HCT116 (cell line): ENCODE data around the gene GREB1L. TPM values are rescaled to one million over a fixed set of nuclear protein-coding genes. Genes with fewer than 3 reads are reported as not detected.

Experiments used
- ATAC-seq: fragments of 200-7000 bp; cut with Tn5 transposase; 2 replicates; pipeline ENCODE4 v1.9.1; 2020; ENCODE audit warnings: mild to moderate bottlenecking, moderate library complexity
- BruUV-seq: library from RNA; stranded (reverse); fragments of 400-500 nt; replicated peaks from 2 replicates; lab custom pipeline; 2021; lab: Mats Ljungman, UMichigan
- CTCF ChIA-PET: fragments of 300-600 bp; sonication (Branson Sonifier 250); formaldehyde crosslinking; loops from one replicate; lab custom pipeline; 2021; ENCODE audit warnings: antibody characterized with exemption; lab: Charles Lee
- POLR2A ChIA-PET: fragments of 300-600, 350-600 bp; sonication (Branson Sonifier 250); formaldehyde crosslinking; loops from one replicate; lab custom pipeline; 2021; ENCODE audit warnings: antibody characterized with exemption; lab: Charles Lee
- RAD21 ChIA-PET, 2 experiments: fragments of 300-600 bp; sonication (Branson Sonifier 250); formaldehyde crosslinking; loops; one replicate each; lab custom pipeline; 2023; ENCODE audit warnings: low total read pairs in 2 of 2; ENCODE audit not compliant: uncharacterized antibody in 2 of 2, unreplicated experiment in 2 of 2, low non-redundant PET in 1 of 2; lab: Charles Lee
- DNase-seq: peaks from one replicate; pipeline ENCODE4 v3.0.0-alpha.2; 2010; ENCODE audit warnings: low read depth, low spot score
- H2AFZ ChIP-seq: fragments of 200-600 bp; shearing (Covaris generic), sonication (generic); 2 replicates; pipeline ENCODE4 v1.6.1; 2017; ENCODE audit warnings: low read depth, mixed run types, mixed read lengths, antibody characterized with exemption, low read length; ENCODE audit not compliant: poor library complexity, severe bottlenecking
- H3K27ac ChIP-seq: 2 replicates; pipeline ENCODE4 v1.5.1; 2012; ENCODE audit warnings: low read depth, low read length
- H3K27me3 ChIP-seq: fragments of 200-600 bp; sonication (generic); 2 replicates; pipeline ENCODE4 v1.6.1; 2016; ENCODE audit warnings: mixed run types, low read length, mixed read lengths; ENCODE audit not compliant: insufficient read depth
- H3K36me3 ChIP-seq, 2 experiments: fragments of 200-500 bp in 1 of 2; fragments of 200-600 bp in 1 of 2; sonication (Bioruptor generic) in 1 of 2; sonication (generic) in 1 of 2; 2 replicates each; pipeline versions ENCODE4 v1.5.1 to v1.6.1; 2014 to 2016; ENCODE audit warnings: low read length in 2 of 2, inconsistent platforms in 1 of 2, mixed read lengths in 1 of 2, mixed run types in 1 of 2; ENCODE audit not compliant: insufficient read depth in 2 of 2, control insufficient read depth in 1 of 2
- H3K4me1 ChIP-seq, 2 experiments: fragments of 200-600 bp in 1 of 2; sonication (generic) in 1 of 2; 2 replicates each; pipeline versions ENCODE4 v1.5.1 to v1.6.1; 2012 to 2017; ENCODE audit warnings: low read length in 2 of 2, inconsistent platforms in 1 of 2, mild to moderate bottlenecking in 1 of 2, mixed read lengths in 1 of 2, mixed run types in 1 of 2, moderate library complexity in 1 of 2; ENCODE audit not compliant: insufficient read depth in 2 of 2, control insufficient read depth in 1 of 2
- H3K4me2 ChIP-seq: fragments of 200-600 bp; sonication (generic); 2 replicates; pipeline ENCODE4 v1.6.1; 2017; ENCODE audit warnings: mixed run types, low read length, mixed read lengths
- H3K4me3 ChIP-seq, 2 experiments: fragments of 200-600 bp in 1 of 2; sonication (generic) in 1 of 2; replicated peaks in 1 of 2; 2 replicates each; pipeline ENCODE4 v1.5.1; 2011 to 2016; ENCODE audit warnings: low read length in 2 of 2, control low read depth in 1 of 2, low read depth in 1 of 2, mild to moderate bottlenecking in 1 of 2, mixed read lengths in 1 of 2, mixed run types in 1 of 2
- H3K79me2 ChIP-seq: fragments of 200-600 bp; sonication (generic); 2 replicates; pipeline ENCODE4 v1.6.1; 2017; ENCODE audit warnings: mild to moderate bottlenecking, mixed run types, low read length, moderate library complexity, mixed read lengths; ENCODE audit not compliant: insufficient read depth
- H3K9ac ChIP-seq: fragments of 200-600 bp; sonication (generic); 2 replicates; pipeline ENCODE4 v1.6.1; 2016; ENCODE audit warnings: low read length, mixed read lengths
- H3K9me2 ChIP-seq: fragments of 200-600 bp; sonication (generic), shearing (Covaris generic); 2 replicates; pipeline ENCODE4 v1.6.1; 2017; ENCODE audit warnings: mixed run types, mild to moderate bottlenecking, moderate library complexity; ENCODE audit not compliant: insufficient read depth
- H3K9me3 ChIP-seq, 2 experiments: fragments of 200-500 bp in 1 of 2; fragments of 200-600 bp in 1 of 2; sonication (Bioruptor generic) in 1 of 2; sonication (generic) in 1 of 2; 2 replicates each; pipeline ENCODE4 v1.6.1; 2014 to 2017; ENCODE audit warnings: low read length in 2 of 2, mixed read lengths in 2 of 2, inconsistent platforms in 1 of 2, low read depth in 1 of 2, mild to moderate bottlenecking in 1 of 2, mixed run types in 1 of 2, moderate library complexity in 1 of 2; ENCODE audit not compliant: control insufficient read depth in 1 of 2, insufficient read depth in 1 of 2
- H4K20me1 ChIP-seq: fragments of 200-600 bp; sonication (generic), shearing (Covaris generic); 2 replicates; pipeline ENCODE4 v1.6.1; 2017; ENCODE audit warnings: mixed run types, mild to moderate bottlenecking, moderate library complexity; ENCODE audit not compliant: insufficient read depth
- CTCF ChIP-seq, 3 experiments: fragments of 200-600 bp in 1 of 3; sonication (generic) in 1 of 3; IDR thresholded peaks in 2 of 3; conservative IDR thresholded peaks in 1 of 3; 2 replicates each; pipeline ENCODE4 v1.5.1; 2012 to 2017; ENCODE audit warnings: low read depth in 2 of 3, low read length in 2 of 3, antibody characterized with exemption in 1 of 3, borderline replicate concordance in 1 of 3, control low read depth in 1 of 3, mild to moderate bottlenecking in 1 of 3, mixed read lengths in 1 of 3, mixed run types in 1 of 3, moderate library complexity in 1 of 3; ENCODE audit not compliant: insufficient read depth in 1 of 3
- EGR1 ChIP-seq: IDR thresholded peaks from 2 replicates; pipeline ENCODE4 v1.6.1; 2012; ENCODE audit warnings: low read depth
- EZH2 ChIP-seq: fragments of 200-600 bp; sonication (generic); IDR thresholded peaks from 2 replicates; pipeline ENCODE4 v1.6.1; 2017; ENCODE audit warnings: antibody characterized with exemption, mixed run types
- EZH2phosphoT487 ChIP-seq: fragments of 200-600 bp; IDR thresholded peaks from 2 replicates; pipeline ENCODE4 v1.6.1; 2018; ENCODE audit warnings: antibody characterized with exemption, borderline replicate concordance
- RAD21 ChIP-seq: IDR thresholded peaks from 2 replicates; pipeline ENCODE4 v1.6.1; 2012; ENCODE audit warnings: low read depth, mild to moderate bottlenecking
- REST ChIP-seq: IDR thresholded peaks from 2 replicates; pipeline ENCODE4 v1.6.1; 2012; ENCODE audit warnings: low read depth
- SIN3A ChIP-seq: IDR thresholded peaks from 2 replicates; pipeline ENCODE4 v1.6.1; 2012; ENCODE audit warnings: low read depth
- SP1 ChIP-seq: IDR thresholded peaks from 2 replicates; pipeline ENCODE4 v1.6.1; 2012; ENCODE audit warnings: low read depth
- SRF ChIP-seq: IDR thresholded peaks from 2 replicates; pipeline ENCODE4 v1.6.1; 2012; ENCODE audit warnings: low read depth
- YY1 ChIP-seq: IDR thresholded peaks from 2 replicates; pipeline ENCODE4 v1.6.1; 2011; ENCODE audit warnings: low read length, low read depth, moderate library complexity, mild to moderate bottlenecking; ENCODE audit not compliant: insufficient replicate concordance; ENCODE audit errors: extremely low read depth
- ZNF274 ChIP-seq: fragments of 200-500 bp; sonication (Bioruptor generic); IDR thresholded peaks from 2 replicates; pipeline ENCODE4 v1.6.1; 2014; ENCODE audit warnings: mild to moderate bottlenecking, low read depth, low read length, inconsistent platforms
- intact Hi-C: fragments of 100-400 bp; cut with micrococcal nuclease; formaldehyde crosslinking; loops from 2 replicates; pipeline ENCODE4 v1.10.0; 2022
- total RNA-seq: library from RNA; stranded (reverse); gene quantifications from one replicate; pipeline ENCODE4 v1.2.1, GENCODE V29; 2021; ENCODE audit not compliant: unreplicated experiment

GREB1L gene
- total RNA-seq, 1 experiment from 2014 or later, result 12.2 TPM

DNA sequence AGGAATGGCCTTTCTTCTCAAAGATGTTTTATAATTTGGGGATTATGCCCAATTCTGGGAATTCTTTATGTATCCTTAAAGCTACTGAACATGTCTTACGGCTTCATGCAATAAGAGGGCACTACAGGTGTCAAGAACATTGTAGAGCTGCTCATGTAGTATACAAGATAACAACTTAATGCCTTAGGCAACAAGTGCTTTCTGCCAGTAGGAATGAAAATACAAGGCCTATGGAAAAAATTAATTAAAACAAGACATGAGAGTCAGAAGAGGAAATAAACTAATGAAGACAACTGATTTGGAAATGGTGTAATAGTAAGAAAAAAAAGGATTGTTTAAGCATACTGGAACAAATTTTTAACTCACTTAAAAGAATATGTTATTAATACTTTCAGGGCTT lies 27.3 kb downstream of the GREB1L start:
- H3K36me3 ChIP-seq, result no peaks in the 10 kb centered on the region
- no peaks in the 10 kb centered on the region for H4K20me1 ChIP-seq
- intact Hi-C loops, result loop anchor here (5.0 to 10.0 kb wide), 2 partner anchors 52 to 125 kb away; no protein-coding TSS in a partner anchor
- H3K9ac ChIP-seq, result no peak overlapping the region
- no peak overlapping the region for H3K27ac ChIP-seq
- peaks cover 5% of the 10 kb centered on the region; the same call in 1 of the 2 replicates for H3K79me2 ChIP-seq
- no peak for ATAC-seq
- H3K4me1 ChIP-seq, result peaks cover 10 to 15% of the 10 kb centered on the region in 2 experiments
- no peak for TF ChIP-seq EGR1
- TF ChIP-seq SRF, result no peak
- TF ChIP-seq YY1, result no peak
- no peak for TF ChIP-seq SP1
- TF ChIP-seq EZH2, result no peak
- TF ChIP-seq CTCF (IDR thresholded peaks at IDR 0.05 in 2 of 3, conservative IDR thresholded peaks at IDR 0.05 in 1 of 3; ENCODE audit: borderline replicate concordance in 1 of 3, insufficient read depth in 1 of 3, low read depth in 2 of 3, low read length in 2 of 3), result no peak
- no peak for TF ChIP-seq SIN3A
- no peak for TF ChIP-seq RAD21
- no peak for TF ChIP-seq REST
- no peak for TF ChIP-seq ZNF274
- TF ChIP-seq EZH2phosphoT487, result no peak
- POLR2A ChIA-PET, result no interaction called here
- H3K4me3 ChIP-seq, result no peak overlapping the region
- RAD21 ChIA-PET, result no interaction called here
- H2AFZ ChIP-seq, result no peak overlapping the region
- no peaks in the 10 kb centered on the region for H3K9me2 ChIP-seq
- no peaks in the 10 kb centered on the region for H3K9me3 ChIP-seq
- H3K4me2 ChIP-seq, result no peak overlapping the region
- no TSS peak for BruUV-seq
- no peak for DNase-seq
- no peaks in the 10 kb centered on the region for H3K27me3 ChIP-seq
- CTCF ChIA-PET, result no interaction called here
